SK-N-SH (cell line): ENCODE results near the gene SLC46A2.

Experiments used
- CHD2 ChIP-seq: fragments of 150-350 bp; IDR thresholded peaks from 2 replicates; pipeline ENCODE4 v1.6.1; 2018; ENCODE audit warnings: low read length; ENCODE audit not compliant: partially characterized antibody
- CTCF ChIP-seq: fragments of 200-600 bp; sonication (generic); IDR thresholded peaks from 2 replicates; pipeline ENCODE4 v1.6.1; 2017; ENCODE audit warnings: antibody characterized with exemption, mild to moderate bottlenecking, moderate library complexity
- EP300 ChIP-seq, 2 experiments: IDR thresholded peaks; 2 replicates each; pipeline versions ENCODE4 v1.4.0 to v1.6.1; 2012; ENCODE audit warnings: borderline replicate concordance in 1 of 2, low read depth in 1 of 2, low read length in 1 of 2
- GABPA ChIP-seq: IDR thresholded peaks from 2 replicates; pipeline ENCODE4 v1.4.0; 2012; ENCODE audit warnings: low read depth, mild to moderate bottlenecking
- MAX ChIP-seq: IDR thresholded peaks from 2 replicates; pipeline ENCODE4 v1.4.0; 2012; ENCODE audit warnings: low read depth
- NFIC ChIP-seq: IDR thresholded peaks from 2 replicates; pipeline ENCODE4 v1.4.0; 2012; ENCODE audit warnings: borderline replicate concordance
- POLR2AphosphoS5 ChIP-seq: IDR thresholded peaks from 2 replicates; pipeline ENCODE4 v1.6.1; 2012; ENCODE audit warnings: low read depth, low read length
- RXRA ChIP-seq: IDR thresholded peaks from 2 replicates; pipeline ENCODE4 v1.4.0; 2012; ENCODE audit warnings: low read depth, mild to moderate bottlenecking, borderline replicate concordance
- TAF1 ChIP-seq: IDR thresholded peaks from 2 replicates; pipeline ENCODE4 v1.6.1; 2012; ENCODE audit warnings: low read depth, mild to moderate bottlenecking, low read length, moderate library complexity, borderline replicate concordance
- TCF12 ChIP-seq: IDR thresholded peaks from 2 replicates; pipeline ENCODE4 v1.4.0; 2012
- USF1 ChIP-seq: IDR thresholded peaks from 2 replicates; pipeline ENCODE4 v1.4.0; 2012; ENCODE audit warnings: low read depth, borderline replicate concordance
- YY1 ChIP-seq: IDR thresholded peaks from 2 replicates; pipeline ENCODE4 v1.4.0; 2012; ENCODE audit warnings: low read depth, mild to moderate bottlenecking

GRCh38 chr9:112869041-112869529, 21.6 kb downstream of the SLC46A2 start:
- TF ChIP-seq MAX (no peak), CTCF (no peak), USF1 (no peak), POLR2AphosphoS5 (no peak), TAF1 (no peak), EP300 (IDR thresholded peaks at IDR 0.05; ENCODE audit: borderline replicate concordance in 1 of 2, low read depth in 1 of 2, low read length in 1 of 2) (no peak), YY1 (no peak), CHD2 (no peak), GABPA (no peak), NFIC (no peak), RXRA (no peak), TCF12 (no peak)
